ENCODE results near the gene PRRG4. TPM values are rescaled to one million over a fixed set of nuclear protein-coding genes. Genes with fewer than 3 reads are reported as not detected.

The PRRG4 gene
- total RNA-seq, 1 experiment from 2014 or later: 1.2 TPM

DNA sequence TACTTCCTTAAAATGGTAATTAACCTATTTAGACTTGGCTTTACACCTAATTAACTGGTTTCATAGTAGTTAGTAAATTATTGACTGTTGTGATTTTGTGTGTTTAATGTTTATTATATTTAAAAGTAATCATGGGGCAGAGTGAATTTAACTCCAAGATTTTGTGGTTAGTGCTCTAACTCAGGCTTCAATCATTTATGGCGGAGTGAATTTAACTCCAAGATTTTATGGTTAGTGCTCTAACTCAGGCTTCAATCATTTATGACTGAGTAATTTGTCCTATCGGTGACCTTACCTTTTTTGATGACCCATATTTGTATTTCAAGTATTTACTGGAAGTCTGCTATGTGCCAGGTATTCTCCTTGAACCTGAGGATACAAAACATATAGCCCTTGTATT is 7.2 kb downstream of the PRRG4 start:
- Histone ChIP-seq H3K4me1 (ENCODE audit: insufficient read depth, low read length) (no peaks in the 10 kb centered on the region), H3K14ac (ENCODE audit: insufficient read depth, low read length) (no peak overlapping the region), H4K8ac (replicated peaks; ENCODE audit: insufficient read length, low read depth, low read length) (no peak overlapping the region), H3K4me2 (ENCODE audit: insufficient read depth, insufficient read length, low read length) (no peak overlapping the region), H3K27ac (ENCODE audit: insufficient read length, low read depth, low read length) (no peak overlapping the region), H2BK5ac (ENCODE audit: insufficient read length, low read length) (no peak overlapping the region), H3K79me1 (ENCODE audit: insufficient read depth, low read depth, low read length, poor library complexity, severe bottlenecking) (no peaks in the 10 kb centered on the region), H4K91ac (ENCODE audit: insufficient read length, low read depth, low read length) (no peak overlapping the region), H2BK120ac (ENCODE audit: low read depth, low read length, poor library complexity, severe bottlenecking) (no peak overlapping the region), H3K4ac (ENCODE audit: low read depth, low read length) (no peak overlapping the region), H2BK20ac (ENCODE audit: low read depth, low read length, poor library complexity, severe bottlenecking) (no peak overlapping the region), H3T11ph (ENCODE audit: low read length) (no peak overlapping the region), H3K56ac (ENCODE audit: insufficient read length, low read depth, low read length) (no peak overlapping the region), H3K9ac (ENCODE audit: extremely low read depth, insufficient read length, low read length) (no peak overlapping the region), H3K9me3 (ENCODE audit: control insufficient read depth, low read depth, low read length) (no peaks in the 10 kb centered on the region), H2BK15ac (ENCODE audit: low read depth, low read length) (no peak overlapping the region), H4K20me1 (ENCODE audit: control insufficient read depth, insufficient read depth, insufficient read length) (no peaks in the 10 kb centered on the region), H3K23ac (ENCODE audit: insufficient read length, low read depth, low read length) (no peak overlapping the region), H3K79me2 (ENCODE audit: insufficient read depth, low read length) (no peaks in the 10 kb centered on the region), H4K5ac (ENCODE audit: insufficient read length, low read depth, low read length) (no peak overlapping the region), H2BK12ac (ENCODE audit: insufficient read length, low read depth, low read length) (no peak overlapping the region), H3K27me3 (ENCODE audit: insufficient read depth, low read length) (no peaks in the 10 kb centered on the region), H3K18ac (ENCODE audit: insufficient read length, low read depth, low read length) (no peak overlapping the region), H2AFZ (ENCODE audit: low read length) (no peak overlapping the region), H2AK5ac (ENCODE audit: insufficient read length, low read length) (no peak overlapping the region), H3K23me2 (ENCODE audit: insufficient read length, low read depth, low read length, poor library complexity, severe bottlenecking) (no peaks in the 10 kb centered on the region)
- H3K36me3 Mint-ChIP-seq (ENCODE audit: insufficient read depth in 1 of 3, low read depth in 3 of 3): no peaks in the 10 kb centered on the region
- no peak overlapping the region for H3K27ac Mint-ChIP-seq
- no peak for TF ChIP-seq CTCF (conservative IDR thresholded peaks at IDR 0.05)
- no peaks in the 10 kb centered on the region for H3K9me3 Mint-ChIP-seq
- DNase-seq: no peak
- peaks cover 6% of the 10 kb centered on the region; the same call in 1 of the 2 replicates for H3K27me3 Mint-ChIP-seq (ENCODE audit: low read depth)
- H3K4me1 Mint-ChIP-seq: peaks cover 13 to 16% of the 10 kb centered on the region in 2 experiments
- no peak overlapping the region for H3K4me3 Mint-ChIP-seq
- WGBS (ENCODE audit: extremely low coverage, insufficient read length, low lambda C conversion rate): no CpG with 5 or more reads among the region's 2 CpGs

Measured in H9 (cell line).